ENCODE data around the gene OCLN. TPM values are rescaled to one million over a fixed set of nuclear protein-coding genes. Genes with fewer than 3 reads are reported as not detected.

Gene OCLN
- polyA plus RNA-seq, 2 of the 4 experiments (the other 2 are of a cell fraction): 10.7 to 54.1 TPM

GRCh38 chr5:69528609-69529008, 36.0 kb downstream of the OCLN start:
- Histone ChIP-seq H3K4me3 (no peak overlapping the region), H3K4me1 (no peaks in the 10 kb centered on the region), H3K27ac (no peak overlapping the region), H3K4me2 (no peak overlapping the region), H3K9me3 (no peaks in the 10 kb centered on the region)
- TF ChIP-seq BHLHE40 (IDR thresholded peaks at IDR 0.05; ENCODE audit: low read depth, low read length) (no peak), E2F6 (IDR thresholded peaks at IDR 0.05; ENCODE audit: borderline replicate concordance, low read depth) (no peak), CHD4 (IDR thresholded peaks at IDR 0.05; ENCODE audit: borderline replicate concordance) (no peak), HEYL (CRISPR knock-in tag; IDR thresholded peaks at IDR 0.05) (no peak), EHMT2 (IDR thresholded peaks at IDR 0.05; ENCODE audit: low read depth) (no peak), REST (IDR thresholded peaks at IDR 0.05) (no peak), CHD2 (IDR thresholded peaks at IDR 0.05; ENCODE audit: low read length, partially characterized antibody) (no peak), HOXB13 (CRISPR knock-in tag; IDR thresholded peaks at IDR 0.05; ENCODE audit: low read depth) (no peak), USF2 (IDR thresholded peaks at IDR 0.05) (no peak), HMGXB4 (CRISPR knock-in tag; IDR thresholded peaks at IDR 0.05; ENCODE audit: borderline replicate concordance) (no peak), TP53 (CRISPR knock-in tag; IDR thresholded peaks at IDR 0.05) (no peak), TFCP2L1 (CRISPR knock-in tag; IDR thresholded peaks at IDR 0.05) (no peak), MAFK (IDR thresholded peaks at IDR 0.05; ENCODE audit: partially characterized antibody) (no peak), FOSL2 (IDR thresholded peaks at IDR 0.05) (no peak), FOSL2 (CRISPR knock-in tag; IDR thresholded peaks at IDR 0.05) (no peak), HOXB5 (CRISPR knock-in tag; IDR thresholded peaks at IDR 0.05) (no peak), CEBPB (IDR thresholded peaks at IDR 0.05) (no peak)
- ATAC-seq: no peak
- ChIA-PET POLR2A (no interaction called here), CTCF (interaction anchor here (1.8 kb wide), 1 partner anchor 435 kb away, joined by 4 read pairs; no protein-coding TSS in a partner anchor)
- no peak for FAIRE-seq
- 78% methylated on average over 4 of the region's 4 CpGs for WGBS (ENCODE audit: missing lambda C conversion rate)
- DNase-seq (ENCODE audit: low read depth in 1 of 2, low spot score in 1 of 2): no peak

- ChIA-PET POLR2A (no interaction called here), CTCF (no interaction called here)
- ATAC-seq (no peak), FAIRE-seq (no peak), DNase-seq (ENCODE audit: low read depth in 1 of 2, low spot score in 1 of 2) (no peak)
- H3K9me3 ChIP-seq: no peaks in the 10 kb centered on the region
- H3K4me2 ChIP-seq: no peak overlapping the region
- no peak overlapping the region for H3K4me3 ChIP-seq
- H3K4me1 ChIP-seq: no peaks in the 10 kb centered on the region
- no peak overlapping the region for H3K27ac ChIP-seq
- WGBS (ENCODE audit: missing lambda C conversion rate): 86% methylated on average over 7 of the region's 7 CpGs
- TF ChIP-seq KDM5A (IDR thresholded peaks at IDR 0.05): no peak
- TF ChIP-seq RNF2 (IDR thresholded peaks at IDR 0.05; ENCODE audit: borderline replicate concordance, low read depth): no peak
- no peak for TF ChIP-seq CHD2 (IDR thresholded peaks at IDR 0.05; ENCODE audit: low read length, partially characterized antibody)
- TF ChIP-seq CEBPB (IDR thresholded peaks at IDR 0.05): no peak
- TF ChIP-seq ZNF302 (CRISPR knock-in tag; IDR thresholded peaks at IDR 0.05): no peak
- no peak for TF ChIP-seq NFE2L2 (conservative IDR thresholded peaks at IDR 0.05; ENCODE audit: low read length)
- TF ChIP-seq REST (IDR thresholded peaks at IDR 0.05): no peak
- TF ChIP-seq TFCP2L1 (CRISPR knock-in tag; IDR thresholded peaks at IDR 0.05): no peak
- TF ChIP-seq HDAC2 (IDR thresholded peaks at IDR 0.05): no peak
- TF ChIP-seq JUN (IDR thresholded peaks at IDR 0.05): no peak
- TF ChIP-seq EHMT2 (IDR thresholded peaks at IDR 0.05; ENCODE audit: low read depth): no peak
- no peak for TF ChIP-seq PHF8 (IDR thresholded peaks at IDR 0.05; ENCODE audit: borderline replicate concordance, low read depth)
- TF ChIP-seq HOXB13 (CRISPR knock-in tag; IDR thresholded peaks at IDR 0.05; ENCODE audit: low read depth): no peak
- TF ChIP-seq POLR2AphosphoS2 (conservative IDR thresholded peaks at IDR 0.05; ENCODE audit: low read length): no peak
Measured at GRCh38 chr5:69530561-69531405, 38.2 kb downstream of the OCLN start.
